ENCODE results near the gene COL4A6.

The COL4A6 gene

DNA sequence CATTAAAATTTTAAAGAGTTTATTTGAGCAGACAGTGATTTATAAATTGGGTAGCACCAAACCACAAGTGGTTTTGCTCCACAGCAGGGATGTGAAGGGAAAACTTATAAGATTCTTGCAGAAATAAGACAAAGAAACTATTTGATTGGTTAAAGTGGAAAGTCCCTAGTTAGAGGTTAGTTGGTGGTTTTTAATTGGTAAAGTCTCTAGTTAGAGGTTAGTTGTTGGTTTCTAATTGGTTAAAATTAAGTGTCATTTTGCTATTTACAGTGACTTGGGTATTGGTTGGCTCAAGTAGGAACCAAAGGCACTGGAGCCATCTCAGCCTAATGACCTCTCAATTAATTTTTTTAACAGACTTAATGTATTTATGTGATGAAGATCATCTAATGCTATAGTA, 323.7 kb downstream of the COL4A6 start:
- no peak for DNase-seq (ENCODE audit: extremely low read depth in 1 of 2, low read depth in 1 of 2)
